Esophagus mucosa (tissue), 1 donor: ENCODE results near the gene CMTM2. TPM values are rescaled to one million over a fixed set of nuclear protein-coding genes. Genes with fewer than 3 reads are reported as not detected.
"Not testable (repeated sequence)": the region's sequence is repeated elsewhere in the genome, so short reads cannot be mapped to it uniquely, and the experiment has no call there.

Experiments used
- ATAC-seq: fragments of 200-7000 bp; cut with Tn5 transposase; one replicate; pipeline ENCODE4 v1.9.1; 2020
- total RNA-seq: library from RNA; stranded (reverse); gene quantifications from one replicate; pipeline ENCODE4 v1.2.4, GENCODE V29; 2023
- donor health status: DM: yes; HTN: yes; CAD: no.

CMTM2 gene
- total RNA-seq, 1 donor from 2014 or later, result not detected

DNA sequence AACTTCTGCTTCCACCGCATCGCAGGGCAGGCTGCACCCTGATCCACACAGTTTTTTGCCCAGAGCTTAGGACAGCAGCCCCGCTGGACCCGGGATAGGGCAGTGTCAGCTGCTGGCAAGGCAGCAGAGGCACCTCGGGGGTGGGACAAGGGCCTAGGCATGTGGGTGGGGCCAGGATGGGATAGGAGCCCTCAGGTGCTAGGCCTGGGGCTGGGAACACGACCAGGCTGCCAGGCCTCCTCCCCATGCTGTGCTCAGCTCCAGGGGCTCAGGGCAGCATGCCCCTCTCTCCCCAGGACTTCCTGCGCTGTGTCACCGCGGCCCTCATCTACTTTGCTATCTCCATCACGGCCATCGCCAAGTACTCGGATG lies 29.9 kb downstream of the CMTM2 start:
- ATAC-seq, result no peak

DNA sequence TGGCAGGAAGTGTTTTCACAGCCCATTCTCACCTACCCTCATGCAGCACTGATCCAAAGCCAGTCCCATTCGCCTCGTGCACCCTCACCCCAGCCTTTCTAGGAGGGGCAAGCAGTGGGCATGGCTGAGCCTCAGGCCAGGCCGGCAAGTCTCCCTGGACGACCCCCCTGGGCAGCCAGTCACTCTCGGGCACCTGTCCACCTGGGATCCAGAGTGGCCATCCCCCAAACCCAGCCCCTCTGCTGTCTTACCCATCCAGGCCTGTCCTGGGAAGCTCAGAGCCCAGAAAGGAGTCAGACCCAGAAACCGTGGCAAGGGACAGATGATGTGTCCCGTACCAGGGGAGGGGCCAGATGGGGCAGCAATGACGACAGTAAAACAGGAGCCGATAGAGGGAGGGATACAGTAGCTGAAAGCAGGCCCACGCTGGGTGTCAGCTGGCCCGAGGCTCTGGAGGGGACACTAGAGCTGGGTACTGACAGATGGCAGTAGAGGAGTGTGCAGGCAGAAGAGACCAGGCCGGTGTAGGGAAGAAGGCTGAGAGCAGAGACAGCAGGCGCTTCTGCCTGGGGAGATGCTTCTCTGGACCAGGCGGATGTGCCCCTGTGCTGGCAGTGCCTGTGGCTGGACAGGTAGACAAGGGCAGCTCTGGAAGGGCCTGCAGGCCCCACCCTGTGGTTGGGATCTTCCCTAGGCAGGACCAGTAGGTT lies 31.0 kb downstream of the CMTM2 start:
- ATAC-seq, result no peak

DNA sequence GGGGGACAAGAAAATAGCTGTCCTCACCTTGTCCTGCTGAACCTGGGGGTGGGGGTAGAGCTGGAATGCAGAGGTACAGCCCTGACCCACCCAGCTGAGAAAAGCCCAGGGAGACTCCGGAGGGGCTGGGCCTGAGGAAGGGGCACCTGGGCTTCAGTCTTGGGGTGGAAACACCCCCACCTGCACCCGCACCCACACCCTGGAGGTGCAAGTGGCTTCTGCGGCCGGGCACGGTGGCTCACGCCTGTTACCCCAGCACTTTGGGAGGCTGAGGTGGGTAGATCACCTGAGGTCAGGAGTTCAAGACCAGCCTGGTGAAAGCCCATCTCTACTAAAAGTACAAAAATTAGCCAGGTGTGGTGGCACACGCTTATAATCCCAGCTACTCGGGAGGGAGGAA lies 32.6 kb downstream of the CMTM2 start:
- not testable (repeated sequence) for ATAC-seq

DNA sequence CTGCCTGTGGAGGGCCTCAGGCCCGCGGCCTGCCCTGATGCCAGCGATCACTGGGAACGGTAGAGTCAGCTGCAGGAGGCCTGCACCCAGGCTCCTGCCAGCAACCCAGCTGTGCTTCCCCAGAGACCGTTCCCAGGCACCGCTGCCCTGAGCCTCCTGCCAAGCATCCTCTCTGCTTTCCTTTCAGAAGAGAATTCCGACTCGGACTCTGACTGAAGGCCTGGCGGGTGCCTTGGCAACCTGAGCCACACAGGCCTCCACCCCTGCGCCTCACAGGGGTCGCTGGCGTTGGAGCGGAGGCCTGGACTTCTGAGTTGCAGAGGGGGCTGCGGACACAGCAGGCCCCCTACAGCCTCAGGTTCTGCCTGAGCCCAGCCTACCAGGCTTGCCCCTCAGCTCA lies 33.2 kb downstream of the CMTM2 start:
- no peak for ATAC-seq

DNA sequence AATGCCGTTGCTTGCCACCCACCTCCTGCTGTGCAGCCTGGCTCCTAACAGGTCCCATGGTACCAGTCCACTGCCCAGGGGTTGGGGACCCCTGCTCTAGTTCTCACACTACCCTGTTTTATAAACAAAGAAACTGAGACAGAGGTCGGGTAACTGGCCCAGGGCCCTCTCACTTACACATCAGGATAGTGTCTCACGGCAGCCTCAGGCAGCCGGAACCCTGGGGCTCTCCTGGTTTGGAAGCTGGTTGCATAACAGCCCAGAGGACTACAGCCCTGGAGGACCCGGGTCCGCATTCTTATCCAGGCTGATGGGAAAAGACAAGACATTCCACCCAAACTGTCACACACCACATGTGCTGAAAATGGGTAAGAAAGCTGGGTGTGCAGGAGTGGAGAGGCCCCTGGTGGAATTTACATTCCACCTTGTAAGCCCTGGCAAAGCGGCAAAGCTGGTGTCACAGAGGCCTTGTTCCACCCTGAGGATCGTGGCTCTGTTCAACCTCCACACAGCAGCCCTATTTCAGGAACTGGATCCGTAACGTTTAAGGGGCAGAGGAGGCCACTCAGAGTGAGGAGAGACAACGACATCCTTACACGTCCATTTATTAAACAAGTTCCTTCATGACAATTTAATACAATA lies 35.0 kb downstream of the CMTM2 start:
- ATAC-seq, result no peak

DNA sequence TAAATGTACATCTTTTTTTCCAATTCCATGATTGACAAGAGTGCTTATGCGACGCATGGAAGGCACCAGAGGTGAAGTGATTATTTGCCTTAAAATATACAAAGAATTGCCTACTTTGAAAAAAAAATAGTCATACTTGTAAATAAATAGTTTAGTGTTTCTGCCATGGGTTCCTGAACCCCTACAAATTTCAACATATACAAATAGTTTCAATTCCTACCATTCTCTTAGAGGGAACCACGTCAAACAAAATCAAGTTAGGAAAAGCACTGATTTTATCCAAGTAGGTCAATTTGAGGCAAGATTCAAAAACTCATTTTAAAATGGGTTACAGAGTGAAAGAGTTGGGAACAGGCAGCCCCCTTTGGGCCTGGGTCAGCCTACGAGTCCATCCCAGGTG lies 36.9 kb downstream of the CMTM2 start:
- no peak for ATAC-seq

DNA sequence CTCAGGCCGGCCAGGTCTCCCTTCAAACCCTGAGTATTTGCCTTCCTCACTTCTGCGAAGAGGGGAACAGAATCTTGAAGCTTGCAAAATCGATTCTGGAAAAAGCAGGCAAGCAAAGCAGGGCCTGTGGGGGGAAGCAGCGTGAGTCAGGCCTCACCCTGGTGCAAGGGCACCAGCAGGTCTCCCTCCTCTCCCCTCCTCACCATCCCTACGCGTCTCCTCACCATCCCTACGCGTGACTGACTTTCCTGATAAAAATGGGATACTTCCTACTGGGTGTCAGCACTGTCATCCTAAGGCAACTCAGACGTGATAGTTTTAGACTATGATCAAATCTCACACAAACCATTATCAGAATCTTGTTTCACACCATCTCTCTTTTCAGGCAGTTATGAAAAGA lies 37.3 kb downstream of the CMTM2 start:
- no peak for ATAC-seq

DNA sequence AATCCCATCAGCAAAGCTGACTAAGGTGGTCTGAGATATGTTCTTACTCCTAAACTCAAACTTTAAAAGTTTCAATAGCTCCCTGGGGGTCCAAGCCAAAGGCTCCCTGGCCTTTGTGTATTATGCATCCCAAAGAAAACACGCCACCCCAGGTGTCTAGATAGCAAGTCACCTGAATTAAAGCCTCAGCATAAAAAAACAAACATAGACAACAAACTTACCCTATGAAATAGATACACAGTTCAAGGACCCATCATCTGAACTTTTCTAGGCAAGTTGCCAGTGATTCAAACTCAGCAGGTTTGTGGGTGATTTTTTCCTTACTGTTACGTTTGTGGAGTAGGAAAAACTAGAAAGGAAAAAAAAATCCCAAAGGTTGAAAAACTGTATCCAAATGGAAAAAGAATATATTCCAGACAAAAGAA lies 37.8 kb downstream of the CMTM2 start:
- no peak for ATAC-seq

DNA sequence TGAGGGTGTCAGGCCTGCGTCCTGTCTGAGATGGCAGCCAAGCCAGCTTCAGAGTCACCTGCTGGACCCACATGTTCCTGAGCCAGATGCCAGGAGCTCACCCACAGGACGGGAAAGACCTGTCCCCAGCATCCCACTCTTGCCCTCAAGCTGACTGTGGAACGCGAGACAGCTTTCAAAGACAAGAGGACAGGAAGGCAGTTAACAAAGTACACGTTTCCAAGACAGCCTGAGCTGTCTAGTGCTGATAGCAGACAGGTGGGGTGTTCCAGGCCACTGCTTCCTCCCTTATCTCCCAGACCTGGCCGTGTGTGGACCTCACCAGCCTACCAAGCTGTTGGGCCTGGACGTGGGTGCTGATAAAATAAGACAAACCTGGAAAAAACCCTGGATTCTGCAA lies 38.5 kb downstream of the CMTM2 start:
- no peak for ATAC-seq

DNA sequence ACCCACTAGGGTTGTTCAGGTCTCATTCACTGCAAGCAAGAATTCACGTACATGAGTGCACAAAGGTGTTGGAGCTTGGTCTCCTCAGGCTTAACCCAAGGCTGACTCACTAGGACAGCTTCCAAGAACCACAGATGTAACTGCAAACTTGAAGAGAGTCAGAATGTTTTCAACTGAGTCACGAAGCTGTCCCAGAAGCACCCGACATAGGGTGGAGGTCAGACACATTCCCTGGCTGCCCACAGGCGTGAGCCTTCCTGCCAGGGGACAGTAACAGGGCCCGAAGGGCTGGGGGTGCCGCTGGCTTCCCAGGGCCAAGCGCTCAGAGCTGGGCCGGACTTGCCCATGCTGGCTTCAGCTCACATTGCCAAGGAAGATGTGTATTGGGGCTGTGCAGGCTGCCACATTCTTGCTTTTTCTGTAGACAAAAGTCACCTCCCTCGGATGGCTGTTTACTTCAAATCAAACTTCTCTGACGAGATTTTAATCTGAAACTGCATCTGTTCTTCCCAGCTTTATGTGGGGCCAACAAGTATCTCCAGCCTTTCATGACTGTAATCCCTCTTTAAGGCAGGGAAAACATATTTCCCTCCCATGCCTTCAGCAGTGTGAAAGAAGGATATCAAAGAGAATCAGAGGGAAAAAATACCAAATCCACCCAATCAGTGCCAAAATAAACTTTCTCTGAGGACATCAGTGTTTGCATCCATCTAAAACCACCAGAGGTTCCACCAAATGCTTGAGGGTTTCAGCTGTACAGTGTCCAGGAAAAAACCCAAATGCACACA lies 39.5 kb downstream of the CMTM2 start:
- peak; percentile 93 for ATAC-seq

DNA sequence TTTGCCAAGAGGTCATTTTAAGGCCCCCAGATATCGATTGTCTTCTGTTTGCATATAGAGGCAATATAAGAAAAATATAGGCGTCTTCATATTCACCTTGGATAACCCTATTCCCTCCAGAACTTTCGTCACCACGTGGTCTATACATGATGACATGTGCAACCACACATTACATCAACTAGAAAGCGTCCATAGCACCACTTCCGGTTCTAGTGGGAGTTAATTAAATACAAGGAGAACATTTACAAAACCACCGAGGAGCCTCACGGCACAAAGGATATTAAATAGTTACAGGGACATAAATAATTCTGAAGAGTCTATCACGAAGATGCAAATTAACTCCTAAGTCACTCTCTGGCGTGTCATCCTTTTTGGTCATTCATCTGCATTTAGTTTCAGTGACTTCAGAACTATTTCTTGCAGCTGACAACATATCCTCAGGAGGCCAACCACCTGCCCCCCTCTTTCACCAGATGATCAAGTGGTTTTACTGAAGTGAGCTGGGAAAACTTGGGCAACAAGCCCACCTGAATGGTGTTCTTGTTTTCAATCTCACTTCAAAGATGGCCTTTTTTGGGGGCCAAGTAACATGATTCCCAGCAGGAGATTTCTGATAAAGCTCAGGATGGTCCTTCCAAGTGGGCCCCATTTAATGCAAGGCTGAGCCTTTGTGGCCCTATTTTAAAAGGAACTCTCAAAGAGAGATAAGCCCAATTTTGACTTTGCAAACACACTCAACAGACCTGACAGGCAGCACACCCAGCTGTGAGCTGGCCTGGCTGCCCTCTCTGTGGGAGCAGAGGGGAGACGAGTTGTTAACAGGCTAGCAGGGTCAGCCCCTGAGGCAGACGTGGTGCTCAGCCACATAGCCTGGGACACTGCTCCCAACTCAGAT lies 40.5 kb downstream of the CMTM2 start:
- ATAC-seq, result no peak

DNA sequence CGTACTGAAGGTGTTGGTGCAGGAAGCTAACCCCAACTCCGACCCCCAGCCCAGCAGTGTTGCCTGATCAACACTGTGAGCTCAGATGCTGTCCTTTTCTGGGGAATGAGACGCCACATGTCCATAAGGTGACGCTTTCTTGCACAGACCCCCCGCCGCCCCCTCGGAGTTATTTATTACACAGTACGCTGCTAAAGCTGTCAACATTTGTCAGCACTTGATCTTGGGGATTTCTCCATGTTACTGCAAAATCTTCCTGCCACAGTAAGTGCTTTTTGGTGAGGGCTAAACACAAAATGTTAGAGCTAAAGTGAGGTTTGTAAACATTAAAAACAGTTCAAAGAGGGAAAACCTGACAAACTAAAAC lies 41.1 kb downstream of the CMTM2 start:
- no peak for ATAC-seq

DNA sequence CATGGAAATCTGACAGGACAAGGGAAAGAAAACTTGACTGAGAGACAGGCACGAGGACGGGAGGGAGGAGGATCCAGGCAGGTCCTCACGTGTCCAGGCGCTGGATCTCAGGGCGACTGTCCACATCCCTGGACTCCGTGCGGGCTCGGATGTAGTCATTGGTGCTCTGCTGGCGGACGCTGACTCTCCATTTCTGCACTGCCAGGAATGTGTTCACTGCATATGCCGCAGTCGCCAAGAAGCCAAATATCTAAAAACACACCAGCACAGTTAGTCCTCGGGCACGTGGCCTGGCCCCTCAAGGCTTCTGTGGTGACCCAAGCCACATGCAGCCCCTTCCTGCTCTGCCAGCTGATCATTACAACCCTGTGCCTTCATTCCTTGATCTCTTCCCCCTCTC lies 42.7 kb downstream of the CMTM2 start:
- ATAC-seq, result no peak

DNA sequence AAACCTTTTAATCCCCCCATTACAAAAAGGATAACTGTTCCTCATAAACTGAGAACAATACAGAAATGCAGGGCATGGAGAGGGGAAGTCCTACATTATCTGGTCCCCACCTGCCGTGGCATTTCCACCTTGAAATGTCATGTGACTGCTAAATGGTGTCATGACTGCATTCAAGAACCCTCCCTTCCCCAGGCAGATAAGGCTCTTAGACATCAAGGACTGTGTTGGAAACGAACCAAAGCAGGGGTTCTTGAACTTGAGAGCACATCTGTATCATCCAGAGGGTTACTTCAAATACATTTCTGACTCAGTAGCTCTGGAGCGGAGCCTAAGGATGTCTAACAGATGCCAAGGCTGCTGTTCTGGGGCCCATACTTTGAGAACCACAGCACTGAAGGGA lies 43.6 kb downstream of the CMTM2 start:
- ATAC-seq, result no peak

DNA sequence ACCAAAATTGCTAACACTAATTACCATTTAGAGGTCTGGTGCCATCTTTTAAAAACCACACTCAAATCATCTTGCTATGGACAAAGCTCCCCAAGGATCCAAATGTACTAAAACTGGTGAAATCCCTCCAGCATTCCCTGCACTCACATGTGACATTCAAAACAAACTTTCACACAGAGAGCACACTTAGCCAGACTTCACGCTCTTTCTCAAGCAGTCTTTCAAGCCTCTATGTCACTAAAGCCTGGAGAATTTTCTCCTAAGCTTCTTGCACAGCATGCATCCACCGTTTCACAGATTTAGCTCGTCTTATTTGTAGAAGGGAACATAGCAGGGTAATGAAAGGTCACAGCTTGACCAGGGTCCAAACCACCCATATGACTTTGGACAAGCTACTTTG lies 44.5 kb downstream of the CMTM2 start:
- ATAC-seq, result no peak

DNA sequence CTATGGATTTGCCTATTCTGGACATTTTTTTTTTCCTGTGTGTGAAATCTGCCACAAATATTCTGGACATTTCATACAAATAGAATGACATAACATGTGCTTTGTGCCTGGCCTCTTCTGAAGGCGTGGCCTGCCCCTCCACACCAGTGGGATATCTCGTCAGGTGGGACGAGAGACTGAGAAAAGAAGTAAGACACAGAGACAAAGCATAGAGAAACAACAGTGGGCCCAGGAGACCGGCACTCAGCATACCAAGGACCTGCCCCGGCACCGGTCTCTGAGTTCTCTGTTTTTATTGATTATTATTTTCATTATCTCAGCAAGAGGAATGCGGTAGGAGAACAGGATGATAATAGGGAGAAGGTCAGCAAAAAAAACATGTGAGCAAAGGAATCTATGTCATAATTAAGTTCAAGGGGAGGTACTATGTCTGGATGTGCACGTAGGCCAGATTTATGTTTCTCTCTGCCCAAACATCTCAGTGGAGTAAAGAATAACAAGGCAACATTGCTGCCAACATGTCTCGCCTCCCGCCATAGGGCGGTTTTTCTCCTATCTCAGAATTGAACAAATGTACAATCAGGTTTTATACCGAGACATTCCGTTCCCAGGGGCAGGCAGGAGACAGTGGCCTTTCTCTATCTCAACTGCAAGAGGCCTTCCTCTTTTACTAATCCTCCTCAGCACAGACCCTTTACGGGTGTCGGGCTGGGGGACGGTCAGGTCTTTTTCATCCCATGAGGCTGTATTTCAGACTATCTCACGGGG lies 48.5 kb downstream of the CMTM2 start:
- ATAC-seq, result not testable (repeated sequence)

DNA sequence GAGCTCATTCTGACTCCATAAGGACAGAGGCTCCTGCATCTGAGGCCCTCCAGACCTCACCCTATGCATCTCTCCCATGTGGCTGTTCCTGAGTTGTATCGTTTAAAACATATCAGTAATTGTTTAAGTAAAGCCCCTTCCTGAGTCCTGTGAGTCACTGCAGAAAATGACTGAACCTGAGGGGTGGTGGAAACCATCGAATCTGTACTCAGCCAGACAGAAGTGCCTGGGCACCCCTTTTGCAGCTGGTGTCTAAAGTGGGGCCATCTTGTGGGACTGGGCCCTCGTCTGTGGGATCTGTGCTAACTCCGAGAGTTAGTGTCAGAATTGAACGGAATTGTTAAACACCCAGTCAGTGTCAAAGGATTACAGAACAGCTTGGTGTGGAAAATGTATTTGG lies 50.6 kb downstream of the CMTM2 start:
- ATAC-seq, result no peak

DNA sequence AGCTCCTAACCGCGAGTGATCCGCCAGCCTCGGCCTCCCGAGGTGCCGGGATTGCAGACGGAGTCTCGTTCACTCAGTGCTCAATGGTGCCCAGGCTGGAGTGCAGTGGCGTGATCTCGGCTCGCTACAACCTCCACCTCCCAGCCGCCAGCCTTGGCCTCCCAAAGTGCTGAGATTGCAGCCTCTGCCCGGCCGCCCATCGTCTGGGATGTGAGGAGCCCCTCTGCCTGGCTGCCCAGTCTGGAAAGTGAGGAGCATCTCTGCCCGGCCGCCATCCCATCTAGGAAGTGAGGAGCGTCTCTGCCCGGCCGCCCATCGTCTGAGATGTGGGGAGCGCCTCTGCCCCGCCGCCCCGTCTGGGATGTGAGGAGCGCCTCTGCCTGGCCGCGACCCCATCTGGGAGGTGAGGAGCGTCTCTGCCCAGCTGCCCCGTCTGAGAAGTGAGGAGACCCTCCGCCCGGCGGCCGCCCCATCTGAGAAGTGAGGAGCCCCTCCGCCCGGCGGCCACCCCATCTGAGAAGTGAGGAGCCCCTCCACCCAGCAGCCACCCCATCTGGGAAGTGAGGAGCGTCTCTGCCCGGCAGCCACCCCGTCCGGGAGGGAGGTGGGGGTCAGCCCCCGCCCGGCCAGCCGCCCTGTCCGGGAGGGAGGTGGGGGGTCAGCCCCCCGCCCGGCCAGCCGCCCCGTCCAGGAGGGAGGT lies 51.4 kb downstream of the CMTM2 start:
- not testable (repeated sequence) for ATAC-seq

DNA sequence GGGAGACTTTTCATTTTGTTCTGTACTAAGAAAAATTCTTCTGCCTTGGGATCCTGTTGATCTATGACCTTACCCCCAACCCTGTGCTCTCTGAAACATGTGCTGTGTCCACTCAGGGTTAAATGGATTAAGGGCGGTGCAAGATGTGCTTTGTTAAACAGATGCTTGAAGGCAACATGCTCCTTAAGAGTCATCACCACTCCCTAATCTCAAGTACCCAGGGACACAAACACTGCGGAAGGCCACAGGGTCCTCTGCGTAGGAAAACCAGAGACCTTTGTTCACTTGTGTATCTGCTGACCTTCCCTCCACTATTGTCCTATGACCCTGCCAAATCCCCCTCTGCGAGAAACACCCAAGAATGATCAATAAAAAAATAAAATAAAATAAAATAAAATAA lies 52.3 kb downstream of the CMTM2 start:
- ATAC-seq, result not testable (repeated sequence)

DNA sequence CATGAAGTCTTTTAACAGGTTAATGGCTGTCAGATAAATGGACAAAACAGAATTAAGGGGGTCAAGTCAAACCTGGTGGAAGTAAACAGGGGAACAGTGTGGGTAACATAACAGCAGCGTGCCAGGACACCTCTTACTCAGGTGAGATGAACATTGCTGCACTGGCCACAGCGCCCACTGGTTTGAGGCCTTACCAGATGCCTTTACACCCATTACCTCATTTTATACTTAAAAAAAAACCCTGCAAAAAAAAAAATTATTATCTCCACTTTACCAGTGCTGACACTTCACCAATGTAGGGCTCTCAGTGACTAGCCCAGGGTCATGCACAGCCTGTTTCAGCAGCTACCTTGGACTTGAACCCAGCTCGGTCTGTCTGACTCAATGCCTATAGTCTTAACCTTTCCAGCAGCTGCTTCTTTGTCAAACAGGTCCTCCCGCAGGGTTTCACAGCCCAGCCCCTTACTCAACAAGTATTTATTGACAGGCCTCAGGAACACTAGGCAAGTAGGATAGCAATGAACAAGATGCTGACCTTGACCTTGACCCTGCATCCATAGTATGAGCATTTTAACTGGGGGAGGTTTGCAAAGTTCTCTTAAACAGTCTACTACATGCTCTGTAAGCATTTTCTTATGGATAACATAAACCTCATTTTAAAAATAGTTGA lies 55.4 kb downstream of the CMTM2 start:
- ATAC-seq, result no peak

DNA sequence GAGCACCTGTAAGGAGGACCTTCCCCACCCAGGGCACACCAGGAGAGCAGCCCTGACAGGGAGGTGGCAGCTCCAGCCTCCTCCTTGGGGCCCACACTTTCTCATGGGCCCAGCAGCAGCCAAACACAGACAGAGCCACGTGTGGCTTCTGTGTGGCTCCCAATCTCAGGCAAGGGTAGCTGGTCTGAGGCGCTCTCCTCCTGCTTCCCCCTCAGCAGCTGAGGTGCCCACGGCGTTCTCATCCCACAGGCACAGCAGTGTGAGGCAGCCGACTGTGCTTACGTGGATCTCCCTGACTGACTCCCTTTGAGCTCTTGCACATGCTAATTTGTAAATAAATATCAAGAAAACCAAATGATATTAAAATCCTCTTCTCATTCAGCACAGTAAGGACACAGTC lies 56.1 kb downstream of the CMTM2 start:
- ATAC-seq, result no peak
